H1 (cell line): ENCODE measurements around the gene CEMP1. TPM values are rescaled to one million over a fixed set of nuclear protein-coding genes. Genes with fewer than 3 reads are reported as not detected.

ENCODE experiments used
- CTCF ChIA-PET: fragments of 300-600 bp; sonication (Branson Sonifier 250); formaldehyde crosslinking; loops from one replicate; lab custom pipeline; 2021; ENCODE audit not compliant: partially characterized antibody; lab: Charles Lee
- POLR2A ChIA-PET: fragments of 300-600 bp; sonication (Branson Sonifier 250); formaldehyde crosslinking; loops from one replicate; lab custom pipeline; 2021; ENCODE audit warnings: inconsistent platforms; ENCODE audit not compliant: partially characterized antibody; lab: Charles Lee
- DNase-seq, 2 experiments: peaks; one replicate each; pipeline versions ENCODE4 v3.0.0 to v3.0.0-alpha.2; 2010 to 2022; ENCODE audit warnings: low spot score in 2 of 2, low read depth in 1 of 2, mixed read lengths in 1 of 2
- FAIRE-seq: peaks from 2 replicates; lab custom pipeline; 2011; peaks lifted over from hg19 to GRCh38; lab: Jason Lieb, UNC
- H2AFZ ChIP-seq: 2 replicates; pipeline ENCODE4 v1.8.1; 2012; ENCODE audit warnings: low read length, inconsistent platforms
- H2AK5ac ChIP-seq: 2 replicates; pipeline ENCODE4 v1.6.1; 2013; ENCODE audit warnings: low read depth, low read length
- H2BK120ac ChIP-seq: replicated peaks from 2 replicates; pipeline ENCODE3; 2013; ENCODE audit warnings: low read depth, low read length, inconsistent platforms
- H2BK12ac ChIP-seq: 2 replicates; pipeline ENCODE4 v1.6.1; 2013; ENCODE audit warnings: low read depth, low read length
- H2BK15ac ChIP-seq: 2 replicates; pipeline ENCODE4 v1.6.1; 2013; ENCODE audit warnings: low read length
- H2BK20ac ChIP-seq: 2 replicates; pipeline ENCODE4 v1.6.1; 2013; ENCODE audit warnings: low read length
- H2BK5ac ChIP-seq: 2 replicates; pipeline ENCODE4 v1.6.1; 2013; ENCODE audit warnings: low read depth, low read length
- H3K14ac ChIP-seq: 2 replicates; pipeline ENCODE4 v1.6.1; 2013; ENCODE audit warnings: inconsistent platforms; ENCODE audit not compliant: insufficient read length
- H3K18ac ChIP-seq: 2 replicates; pipeline ENCODE4 v1.6.1; 2013; ENCODE audit warnings: low read length; ENCODE audit errors: extremely low read depth
- H3K23ac ChIP-seq: 2 replicates; pipeline ENCODE4 v1.6.1; 2013; ENCODE audit warnings: inconsistent platforms; ENCODE audit not compliant: insufficient read length
- H3K23me2 ChIP-seq: 2 replicates; pipeline ENCODE4 v1.6.1; 2013; ENCODE audit warnings: low read depth, low read length
- H3K27ac ChIP-seq: 2 replicates; pipeline ENCODE4 v1.6.1; 2011; ENCODE audit warnings: low read depth, low read length, inconsistent platforms
- H3K27me3 ChIP-seq, 4 experiments: replicated peaks in 1 of 4; 1 replicate in 1 of 4; 2 replicates in 3 of 4; pipeline versions ENCODE4 v1.6.1 to v1.8.1; 2011 to 2013; ENCODE audit warnings: low read length in 3 of 4, mild to moderate bottlenecking in 3 of 4, inconsistent platforms in 2 of 4, mixed read lengths in 2 of 4, moderate library complexity in 1 of 4; ENCODE audit not compliant: control insufficient read depth in 3 of 4, insufficient read depth in 3 of 4; ENCODE audit errors: extremely low read depth in 1 of 4
- H3K36me3 ChIP-seq, 4 experiments: 2 replicates each; pipeline versions ENCODE4 v1.6.1 to v1.8.1; 2011 to 2013; ENCODE audit warnings: mild to moderate bottlenecking in 4 of 4, low read length in 3 of 4, moderate library complexity in 2 of 4, control low read depth in 1 of 4, inconsistent platforms in 1 of 4; ENCODE audit not compliant: insufficient read depth in 4 of 4, control insufficient read depth in 2 of 4
- H3K4ac ChIP-seq: replicated peaks from 2 replicates; pipeline ENCODE3; 2013; ENCODE audit warnings: low read length, low read depth, mixed read lengths, inconsistent platforms; ENCODE audit not compliant: insufficient read length
- H3K4me1 ChIP-seq, 4 experiments: replicated peaks in 1 of 4; 1 replicate in 1 of 4; 2 replicates in 3 of 4; pipeline versions ENCODE4 v1.6.1 to v1.8.1; 2011 to 2013; ENCODE audit warnings: low read length in 3 of 4, inconsistent platforms in 2 of 4, mixed read lengths in 1 of 4; ENCODE audit not compliant: insufficient read depth in 4 of 4, control insufficient read depth in 3 of 4
- H3K4me2 ChIP-seq, 2 experiments: 2 replicates each; pipeline versions ENCODE4 v1.6.1 to v1.8.1; 2011 to 2013; ENCODE audit warnings: low read depth in 2 of 2, low read length in 2 of 2, control low read depth in 1 of 2, inconsistent platforms in 1 of 2, mild to moderate bottlenecking in 1 of 2; ENCODE audit not compliant: insufficient read depth in 1 of 2
- H3K4me3 ChIP-seq, 4 experiments: fragments of 200-600, 300-600 bp in 1 of 4; sonication (generic), shearing (Covaris generic), sonication (Bioruptor Twin) in 1 of 4; 2 replicates each; pipeline versions ENCODE4 v1.5.1 to v1.8.1; 2011 to 2016; ENCODE audit warnings: low read length in 4 of 4, low read depth in 3 of 4, control low read depth in 2 of 4, inconsistent platforms in 2 of 4, mild to moderate bottlenecking in 2 of 4, mixed read lengths in 1 of 4, moderate library complexity in 1 of 4; ENCODE audit not compliant: insufficient read depth in 2 of 4; ENCODE audit errors: extremely low read depth in 1 of 4
- H3K56ac ChIP-seq: replicated peaks from 2 replicates; pipeline ENCODE3; 2013; ENCODE audit warnings: low read depth, mild to moderate bottlenecking, mixed read lengths, low read length, inconsistent platforms; ENCODE audit not compliant: insufficient read length
- H3K79me1 ChIP-seq: 2 replicates; pipeline ENCODE4 v1.6.1; 2013; ENCODE audit warnings: low read depth, low read length, control low read depth
- H3K79me2 ChIP-seq, 2 experiments: 2 replicates each; pipeline versions ENCODE4 v1.6.1 to v1.8.1; 2012 to 2013; ENCODE audit warnings: low read length in 2 of 2, mild to moderate bottlenecking in 2 of 2, inconsistent platforms in 1 of 2; ENCODE audit not compliant: insufficient read depth in 2 of 2, control insufficient read depth in 1 of 2
- H3K9ac ChIP-seq, 4 experiments: replicated peaks in 1 of 4; 1 replicate in 1 of 4; 2 replicates in 3 of 4; pipeline versions ENCODE4 v1.6.1 to v1.8.1; 2011 to 2013; ENCODE audit warnings: low read depth in 3 of 4, low read length in 3 of 4, control low read depth in 2 of 4, mild to moderate bottlenecking in 2 of 4, moderate library complexity in 2 of 4, inconsistent platforms in 1 of 4; ENCODE audit errors: extremely low read depth in 1 of 4
- H3K9me3 ChIP-seq, 2 experiments: 2 replicates each; pipeline versions ENCODE4 v1.6.1 to v1.8.1; 2012 to 2013; ENCODE audit warnings: mild to moderate bottlenecking in 2 of 2, moderate library complexity in 2 of 2, control low read depth in 1 of 2, inconsistent platforms in 1 of 2, low read depth in 1 of 2, low read length in 1 of 2, mixed read lengths in 1 of 2; ENCODE audit not compliant: insufficient read depth in 2 of 2
- H4K20me1 ChIP-seq, 2 experiments: replicated peaks in 1 of 2; 2 replicates each; pipeline versions ENCODE3 to v1.8.1; 2011 to 2013; ENCODE audit warnings: inconsistent platforms in 2 of 2, low read length in 2 of 2, mild to moderate bottlenecking in 1 of 2; ENCODE audit not compliant: insufficient read depth in 2 of 2, control insufficient read depth in 1 of 2
- H4K5ac ChIP-seq: 2 replicates; pipeline ENCODE4 v1.6.1; 2013; ENCODE audit warnings: low read length, low read depth, mixed read lengths, inconsistent platforms; ENCODE audit not compliant: insufficient read length
- H4K8ac ChIP-seq: 2 replicates; pipeline ENCODE4 v1.8.0; 2013; ENCODE audit warnings: mild to moderate bottlenecking, moderate library complexity, low read length, inconsistent platforms; ENCODE audit not compliant: insufficient read depth; ENCODE audit errors: extremely low read depth
- H4K91ac ChIP-seq: replicated peaks from 2 replicates; pipeline ENCODE3; 2013; ENCODE audit warnings: low read length, mixed read lengths, inconsistent platforms; ENCODE audit not compliant: insufficient read length
- ATF3 ChIP-seq: IDR thresholded peaks from 2 replicates; pipeline ENCODE4 v1.6.1; 2011; ENCODE audit warnings: low read depth, mild to moderate bottlenecking, low read length; ENCODE audit not compliant: insufficient read depth
- BCL11A ChIP-seq, 2 experiments: IDR thresholded peaks; one replicate each; pipeline ENCODE4 v1.6.1; 2011; ENCODE audit warnings: low read depth in 2 of 2, low read length in 2 of 2, mild to moderate bottlenecking in 2 of 2
- CBX8 ChIP-seq: fragments of 300-800, 300-1000 bp; sonication (generic); IDR thresholded peaks from 2 replicates; pipeline ENCODE4 v1.7.1; 2016; ENCODE audit warnings: low read depth, low read length, borderline replicate concordance
- E2F6 ChIP-seq: IDR thresholded peaks from 2 replicates; pipeline ENCODE4 v1.6.1; 2012; ENCODE audit warnings: inconsistent platforms
- PHF8 ChIP-seq: fragments of 200-600 bp; sonication (generic); conservative IDR thresholded peaks from 2 replicates; pipeline ENCODE4 v1.7.1; 2012; ENCODE audit warnings: low read depth, mild to moderate bottlenecking, inconsistent platforms, low read length, moderate library complexity
- RBBP5 ChIP-seq: IDR thresholded peaks from 2 replicates; pipeline ENCODE4 v1.7.1; 2012; ENCODE audit warnings: low read depth, mild to moderate bottlenecking, inconsistent platforms, low read length, moderate library complexity, borderline replicate concordance
- SAP30 ChIP-seq: fragments of 300-600 bp; sonication (generic); IDR thresholded peaks from 2 replicates; pipeline ENCODE4 v1.7.1; 2012; ENCODE audit warnings: low read length, moderate library complexity, mild to moderate bottlenecking, inconsistent platforms; ENCODE audit not compliant: insufficient read depth, insufficient replicate concordance
- SIN3A ChIP-seq, 2 experiments: IDR thresholded peaks in 1 of 2; conservative IDR thresholded peaks in 1 of 2; 2 replicates each; pipeline ENCODE4 v1.6.1; 2011 to 2012; ENCODE audit warnings: low read length in 2 of 2, improper control_type of control experiment in 1 of 2, low read depth in 1 of 2, mild to moderate bottlenecking in 1 of 2
- TAF1 ChIP-seq: IDR thresholded peaks from 2 replicates; pipeline ENCODE4 v1.6.1; 2011; ENCODE audit warnings: mild to moderate bottlenecking, low read depth, low read length
- WGBS, 2 experiments: shearing (Covaris generic) in 1 of 2; methylation state at CpG; one replicate each; pipeline versions ENCODE4 v1.1.6 to v1.1.7; 2013 to 2015; ENCODE audit warnings: low lambda C conversion rate in 2 of 2, mixed read lengths in 2 of 2, inconsistent platforms in 1 of 2, low coverage in 1 of 2, missing lambda C conversion rate in 1 of 2; ENCODE audit not compliant: insufficient replicate concordance in 2 of 2, insufficient coverage in 1 of 2, insufficient read length in 1 of 2; ENCODE audit errors: extremely low coverage in 1 of 2, missing lambda C conversion rate in 1 of 2; 5-methylcytosine and 5-hydroxymethylcytosine counted together
- polyA plus RNA-seq, 7 experiments: library from polyadenylated mRNA; depleted of rRNA in 3 of 7; stranded (reverse) in 5 of 7; unstranded in 2 of 7; fragments of >200 nt in 5 of 7; fragments of 200-250 nt in 2 of 7; gene quantifications; 1 replicate in 5 of 7; 2 replicates in 1 of 7; 4 replicates in 1 of 7; pipeline versions ENCODE4 v1.2.1 to v1.2.3, GENCODE V29; 2011 to 2013; ENCODE audit warnings: missing spikeins in 2 of 7, mixed read lengths in 2 of 7
- total RNA-seq: library from RNA; stranded (reverse); fragmentation: NEBNext Ultra II Directional; extraction: Animal tissue kit (Norgen Biotek cat#: 25700); gene quantifications from 2 replicates; pipeline ENCODE4 v1.2.1, GENCODE V29; 2021

Gene CEMP1
- total and polyA plus RNA-seq, 2 of the 8 experiments (the other 6 are each of a cell fraction or from before 2014, with no cell fraction given), result not detected

GRCh38 chr16:2496223-2497115, 34.7 kb downstream of the CEMP1 start:
- H2BK15ac ChIP-seq, result no peak overlapping the region
- no peak overlapping the region for H2BK120ac ChIP-seq
- no peak overlapping the region for H3K4me3 ChIP-seq
- FAIRE-seq (no peak), DNase-seq (no peak)
- H2BK20ac ChIP-seq, result no peak overlapping the region
- no peak overlapping the region for H4K91ac ChIP-seq
- H3K79me1 ChIP-seq, result no peaks in the 10 kb centered on the region; the same call in 1 of the 2 replicates
- H3K18ac ChIP-seq, result no peak overlapping the region
- H3K56ac ChIP-seq, result no peak overlapping the region
- no peak overlapping the region for H4K8ac ChIP-seq
- H3K4me1 ChIP-seq, result peaks cover 0 to 6% (median 2%) of the 10 kb centered on the region in 4 experiments; a peak in 4 of 7 replicates
- no peak overlapping the region for H3K23ac ChIP-seq
- no peak overlapping the region for H2AK5ac ChIP-seq
- H3K4ac ChIP-seq, result no peak overlapping the region
- no peaks in the 10 kb centered on the region for H3K23me2 ChIP-seq
- ChIA-PET POLR2A (interaction anchor here (1.5 to 2.1 kb wide), 3 partner anchors 14 to 274 kb away, joined by 3 to 5 read pairs (median 4); partner anchors contain the start of gene ATP6V0C), CTCF (interaction anchor here (0.8 to 1.4 kb wide), 6 partner anchors 10 to 251 kb away, joined by 3 to 4 read pairs (median 4); partner anchors contain the start of gene TEDC2)
- peaks cover 0 to 15% (median 4%) of the 10 kb centered on the region in 4 experiments; a peak in 4 of 8 replicates for H3K36me3 ChIP-seq
- peaks cover 2 to 6% of the 10 kb centered on the region in 2 experiments for H4K20me1 ChIP-seq
- no peak overlapping the region for H3K9ac ChIP-seq
- H3K4me2 ChIP-seq, result no peak overlapping the region
- H2BK5ac ChIP-seq, result no peak overlapping the region; the same call in 1 of the 2 replicates
- H4K5ac ChIP-seq, result no peak overlapping the region
- H2BK12ac ChIP-seq, result no peak overlapping the region; the same call in 1 of the 2 replicates
- no peak overlapping the region for H3K14ac ChIP-seq
- H3K79me2 ChIP-seq, result no peaks in the 10 kb centered on the region
- no peak overlapping the region for H3K27ac ChIP-seq
- H3K27me3 ChIP-seq, result no peaks in the 10 kb centered on the region; a peak in 1 of 7 replicates
- no peaks in the 10 kb centered on the region for H3K9me3 ChIP-seq
- WGBS, 2 experiments, result 95% methylated on average over 56 of the region's 62 CpGs; no CpG with 5 or more reads in 1 of the 2 experiments
- H2AFZ ChIP-seq, result no peak overlapping the region
- TF ChIP-seq E2F6, result no peak
- TF ChIP-seq RBBP5, result no peak
- no peak for TF ChIP-seq BCL11A (IDR thresholded peaks at IDR 0.05; ENCODE audit: low read depth in 2 of 2, low read length in 2 of 2)
- no peak for TF ChIP-seq TAF1
- no peak for TF ChIP-seq SAP30
- no peak for TF ChIP-seq PHF8
- TF ChIP-seq ATF3, result no peak
- no peak for TF ChIP-seq SIN3A (conservative IDR thresholded peaks at IDR 0.05 in 1 of 2, IDR thresholded peaks at IDR 0.05 in 1 of 2; ENCODE audit: low read depth in 1 of 2, low read length in 2 of 2)
- no peak for TF ChIP-seq CBX8
